Chondrocyte (in vitro differentiated cells): ENCODE measurements around the gene ADARB2. TPM values are rescaled to one million over a fixed set of nuclear protein-coding genes. Genes with fewer than 3 reads are reported as not detected.

ENCODE experiments used
- DNase-seq: peaks from one replicate; pipeline ENCODE4 v3.0.0; 2021; ENCODE audit warnings: mixed read lengths, low spot score
- H3K27ac Mint-ChIP-seq: one replicate; pipeline ENCODE4 v1.8.0; 2021; ENCODE audit warnings: mild to moderate bottlenecking, moderate library complexity, mixed read lengths; ENCODE audit not compliant: unreplicated experiment
- H3K27me3 Mint-ChIP-seq: 2 replicates; pipeline ENCODE4 v1.8.0; 2021; ENCODE audit warnings: low read depth, mixed read lengths
- H3K36me3 Mint-ChIP-seq: 2 replicates; pipeline ENCODE4 v1.8.0; 2021; ENCODE audit warnings: low read depth, mixed read lengths
- H3K4me1 Mint-ChIP-seq: 2 replicates; pipeline ENCODE4 v1.8.0; 2021; ENCODE audit warnings: low read depth, mild to moderate bottlenecking, mixed read lengths
- H3K4me3 Mint-ChIP-seq: one replicate; pipeline ENCODE4 v1.8.0; 2021; ENCODE audit warnings: mild to moderate bottlenecking, moderate library complexity, mixed read lengths; ENCODE audit not compliant: unreplicated experiment
- H3K9me3 Mint-ChIP-seq: 2 replicates; pipeline ENCODE4 v1.8.0; 2021; ENCODE audit warnings: low read depth, mixed read lengths
- CTCF ChIP-seq: fragments of 200-600 bp; sonication (generic); IDR thresholded peaks from 2 replicates; pipeline ENCODE4 v1.5.0; 2021; ENCODE audit warnings: antibody characterized with exemption, mild to moderate bottlenecking, moderate library complexity
- total RNA-seq: library from RNA; stranded (reverse); gene quantifications from 3 replicates; pipeline ENCODE4 v1.2.1, GENCODE V29; 2021

The ADARB2 gene
- total RNA-seq, 1 donor from 2014 or later, result 3.3 TPM

- no peak for TF ChIP-seq CTCF
These were observed 103.5 kb downstream of the ADARB2 start for GRCh38 chr10:1633783-1634182.

GRCh38 chr10:1632596-1632995 lies 104.7 kb downstream of the ADARB2 start:
- H3K4me1 Mint-ChIP-seq, result no peaks in the 10 kb centered on the region
- no peaks in the 10 kb centered on the region for H3K9me3 Mint-ChIP-seq
- H3K4me3 Mint-ChIP-seq, result no peak overlapping the region
- no peaks in the 10 kb centered on the region for H3K36me3 Mint-ChIP-seq
- TF ChIP-seq CTCF, result no peak
- H3K27ac Mint-ChIP-seq, result no peak overlapping the region
- peaks cover 6% of the 10 kb centered on the region for H3K27me3 Mint-ChIP-seq
- no peak for DNase-seq

More at GRCh38 chr10:1633783-1634182, 103.5 kb downstream of the ADARB2 start:
- Mint-ChIP-seq H3K27ac (no peak overlapping the region), H3K36me3 (no peaks in the 10 kb centered on the region), H3K9me3 (no peaks in the 10 kb centered on the region), H3K4me1 (no peaks in the 10 kb centered on the region), H3K27me3 (peaks cover 6% of the 10 kb centered on the region), H3K4me3 (no peak overlapping the region)
- DNase-seq, result peak; percentile 89

GRCh38 chr10:1632141-1632540 lies 105.2 kb downstream of the ADARB2 start:
- H3K36me3 Mint-ChIP-seq, result no peaks in the 10 kb centered on the region
- no peak for DNase-seq
- H3K9me3 Mint-ChIP-seq, result no peaks in the 10 kb centered on the region
- H3K27ac Mint-ChIP-seq, result no peak overlapping the region
- no peaks in the 10 kb centered on the region for H3K4me1 Mint-ChIP-seq
- peaks cover 5% of the 10 kb centered on the region for H3K27me3 Mint-ChIP-seq
- no peak for TF ChIP-seq CTCF
- no peak overlapping the region for H3K4me3 Mint-ChIP-seq

GRCh38 chr10:1631282-1631681 lies 106.0 kb downstream of the ADARB2 start:
- Mint-ChIP-seq H3K4me1 (no peaks in the 10 kb centered on the region), H3K27ac (no peak overlapping the region), H3K27me3 (peaks cover 3% of the 10 kb centered on the region), H3K4me3 (no peak overlapping the region), H3K36me3 (no peaks in the 10 kb centered on the region), H3K9me3 (no peaks in the 10 kb centered on the region)
- DNase-seq, result peak; percentile 77
- no peak for TF ChIP-seq CTCF

GRCh38 chr10:1630304-1630703 lies 107.0 kb downstream of the ADARB2 start:
- no peak for TF ChIP-seq CTCF
- no peak for DNase-seq
- Mint-ChIP-seq H3K36me3 (no peaks in the 10 kb centered on the region), H3K4me1 (no peaks in the 10 kb centered on the region), H3K27ac (no peak overlapping the region), H3K4me3 (no peak overlapping the region), H3K9me3 (no peaks in the 10 kb centered on the region), H3K27me3 (no peaks in the 10 kb centered on the region)
